Subcutaneous adipose tissue (tissue), 4 donors: ENCODE data around the gene JAM3. TPM values are rescaled to one million over a fixed set of nuclear protein-coding genes. Genes with fewer than 3 reads are reported as not detected.

Source experiments
- total RNA-seq, 4 donors: library from RNA; depleted of rRNA; stranded (reverse); fragments of >200 nt; gene quantifications; one replicate each; pipeline ENCODE4 v1.1.0, GENCODE V29; 2016
- TF ChIP-seq, protein P1 (sequence below): fragments of 450-650 bp; IDR thresholded peaks from one replicate; pipeline ENCODE4 v1.5.1; 2016; ENCODE audit warnings: low read depth, mild to moderate bottlenecking, control low read depth, antibody characterized with exemption, moderate library complexity

JAM3 gene
- total RNA-seq, 4 donors from 2014 or later: 14.2 to 18.3 (median 16.5) TPM

DNA sequence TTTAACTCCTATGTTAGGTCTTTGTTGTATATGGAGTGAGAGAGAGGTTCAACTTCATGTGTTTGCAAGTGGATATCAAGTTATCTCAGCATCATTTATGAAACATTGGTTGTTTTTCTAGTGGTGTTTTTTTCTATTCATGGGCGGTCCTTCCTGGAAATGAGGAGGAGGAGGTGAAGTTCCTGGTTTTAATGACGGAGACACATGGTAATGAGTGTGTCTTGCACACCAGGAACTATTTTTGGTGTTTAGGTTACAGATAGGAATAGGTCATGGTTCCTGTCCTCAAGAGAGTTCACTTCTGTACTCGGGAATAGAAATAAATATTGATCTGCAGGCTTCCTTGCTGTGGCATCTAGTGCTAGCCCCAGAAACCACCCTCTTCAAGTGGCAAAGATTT, 74.9 kb downstream of the JAM3 start:
- TF ChIP-seq, protein P1, sequence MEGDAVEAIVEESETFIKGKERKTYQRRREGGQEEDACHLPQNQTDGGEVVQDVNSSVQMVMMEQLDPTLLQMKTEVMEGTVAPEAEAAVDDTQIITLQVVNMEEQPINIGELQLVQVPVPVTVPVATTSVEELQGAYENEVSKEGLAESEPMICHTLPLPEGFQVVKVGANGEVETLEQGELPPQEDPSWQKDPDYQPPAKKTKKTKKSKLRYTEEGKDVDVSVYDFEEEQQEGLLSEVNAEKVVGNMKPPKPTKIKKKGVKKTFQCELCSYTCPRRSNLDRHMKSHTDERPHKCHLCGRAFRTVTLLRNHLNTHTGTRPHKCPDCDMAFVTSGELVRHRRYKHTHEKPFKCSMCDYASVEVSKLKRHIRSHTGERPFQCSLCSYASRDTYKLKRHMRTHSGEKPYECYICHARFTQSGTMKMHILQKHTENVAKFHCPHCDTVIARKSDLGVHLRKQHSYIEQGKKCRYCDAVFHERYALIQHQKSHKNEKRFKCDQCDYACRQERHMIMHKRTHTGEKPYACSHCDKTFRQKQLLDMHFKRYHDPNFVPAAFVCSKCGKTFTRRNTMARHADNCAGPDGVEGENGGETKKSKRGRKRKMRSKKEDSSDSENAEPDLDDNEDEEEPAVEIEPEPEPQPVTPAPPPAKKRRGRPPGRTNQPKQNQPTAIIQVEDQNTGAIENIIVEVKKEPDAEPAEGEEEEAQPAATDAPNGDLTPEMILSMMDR: no peak

DNA sequence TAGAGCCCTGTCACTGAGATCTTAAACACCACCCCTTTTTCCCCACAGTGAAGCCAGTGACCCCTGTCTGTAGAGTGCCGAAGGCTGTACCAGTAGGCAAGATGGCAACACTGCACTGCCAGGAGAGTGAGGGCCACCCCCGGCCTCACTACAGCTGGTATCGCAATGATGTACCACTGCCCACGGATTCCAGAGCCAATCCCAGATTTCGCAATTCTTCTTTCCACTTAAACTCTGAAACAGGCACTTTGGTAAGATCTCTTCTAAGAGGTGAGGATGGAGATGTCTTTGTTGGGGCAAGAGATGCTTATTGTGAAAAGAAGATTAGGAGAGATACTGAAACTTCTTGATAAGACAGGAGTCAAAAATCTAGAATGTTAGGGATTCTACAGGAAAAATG, 75.9 kb downstream of the JAM3 start:
- TF ChIP-seq, protein P1: no peak

DNA sequence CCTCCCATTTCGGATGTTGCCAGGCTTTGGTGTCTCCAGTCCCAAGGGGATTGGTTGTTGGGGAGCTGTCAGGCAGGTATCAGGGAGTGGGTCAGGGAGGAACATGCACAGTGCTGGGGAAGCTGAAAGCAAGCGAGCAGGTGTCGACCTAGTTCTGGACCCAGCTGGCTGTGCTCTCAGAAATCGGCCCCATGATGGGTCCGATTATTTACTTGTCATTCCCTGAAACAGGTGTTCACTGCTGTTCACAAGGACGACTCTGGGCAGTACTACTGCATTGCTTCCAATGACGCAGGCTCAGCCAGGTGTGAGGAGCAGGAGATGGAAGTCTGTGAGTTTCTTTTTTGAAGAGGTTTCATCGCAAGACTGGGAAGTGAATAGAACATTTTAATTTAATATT, 76.8 kb downstream of the JAM3 start:
- TF ChIP-seq, protein P1: no peak

DNA sequence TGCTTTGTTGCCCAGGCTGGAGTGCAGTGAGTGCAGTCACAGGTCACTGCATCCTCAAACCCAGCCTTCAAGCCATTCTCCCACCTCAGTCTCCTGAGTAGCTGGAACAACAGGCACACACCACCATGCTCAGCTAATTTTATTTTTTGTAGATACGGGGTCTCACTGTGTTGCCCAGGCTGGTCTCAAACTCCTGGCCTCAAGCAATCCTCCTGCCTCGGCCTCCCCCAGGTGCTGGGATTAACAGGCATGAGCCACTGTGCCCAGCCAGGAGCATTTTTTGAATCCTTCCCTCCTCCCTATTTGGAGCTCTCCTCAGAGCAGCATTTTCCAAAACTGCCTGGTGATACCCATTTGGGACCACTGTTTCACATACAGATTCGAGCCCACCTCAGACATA, 77.7 kb downstream of the JAM3 start:
- TF ChIP-seq, protein P1: no peak

DNA sequence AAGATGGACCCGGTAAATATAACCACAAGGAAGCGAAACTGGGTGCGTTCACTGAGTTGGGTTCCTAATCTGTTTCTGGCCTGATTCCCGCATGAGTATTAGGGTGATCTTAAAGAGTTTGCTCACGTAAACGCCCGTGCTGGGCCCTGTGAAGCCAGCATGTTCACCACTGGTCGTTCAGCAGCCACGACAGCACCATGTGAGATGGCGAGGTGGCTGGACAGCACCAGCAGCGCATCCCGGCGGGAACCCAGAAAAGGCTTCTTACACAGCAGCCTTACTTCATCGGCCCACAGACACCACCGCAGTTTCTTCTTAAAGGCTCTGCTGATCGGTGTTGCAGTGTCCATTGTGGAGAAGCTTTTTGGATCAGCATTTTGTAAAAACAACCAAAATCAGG, 80.5 kb downstream of the JAM3 start:
- TF ChIP-seq, protein P1: no peak

DNA sequence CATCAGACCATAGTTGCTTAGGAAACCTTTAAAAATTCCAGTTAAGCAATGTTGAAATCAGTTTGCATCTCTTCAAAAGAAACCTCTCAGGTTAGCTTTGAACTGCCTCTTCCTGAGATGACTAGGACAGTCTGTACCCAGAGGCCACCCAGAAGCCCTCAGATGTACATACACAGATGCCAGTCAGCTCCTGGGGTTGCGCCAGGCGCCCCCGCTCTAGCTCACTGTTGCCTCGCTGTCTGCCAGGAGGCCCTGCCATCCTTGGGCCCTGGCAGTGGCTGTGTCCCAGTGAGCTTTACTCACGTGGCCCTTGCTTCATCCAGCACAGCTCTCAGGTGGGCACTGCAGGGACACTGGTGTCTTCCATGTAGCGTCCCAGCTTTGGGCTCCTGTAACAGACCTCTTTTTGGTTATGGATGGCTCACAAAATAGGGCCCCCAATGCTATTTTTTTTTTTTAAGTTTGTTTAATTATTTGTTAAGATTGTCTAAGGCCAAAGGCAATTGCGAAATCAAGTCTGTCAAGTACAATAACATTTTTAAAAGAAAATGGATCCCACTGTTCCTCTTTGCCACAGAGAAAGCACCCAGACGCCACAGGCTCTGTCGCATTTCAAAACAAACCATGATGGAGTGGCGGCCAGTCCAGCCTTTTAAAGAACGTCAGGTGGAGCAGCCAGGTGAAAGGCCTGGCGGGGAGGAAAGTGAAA, 81.5 kb downstream of the JAM3 start:
- TF ChIP-seq, protein P1: no peak

DNA sequence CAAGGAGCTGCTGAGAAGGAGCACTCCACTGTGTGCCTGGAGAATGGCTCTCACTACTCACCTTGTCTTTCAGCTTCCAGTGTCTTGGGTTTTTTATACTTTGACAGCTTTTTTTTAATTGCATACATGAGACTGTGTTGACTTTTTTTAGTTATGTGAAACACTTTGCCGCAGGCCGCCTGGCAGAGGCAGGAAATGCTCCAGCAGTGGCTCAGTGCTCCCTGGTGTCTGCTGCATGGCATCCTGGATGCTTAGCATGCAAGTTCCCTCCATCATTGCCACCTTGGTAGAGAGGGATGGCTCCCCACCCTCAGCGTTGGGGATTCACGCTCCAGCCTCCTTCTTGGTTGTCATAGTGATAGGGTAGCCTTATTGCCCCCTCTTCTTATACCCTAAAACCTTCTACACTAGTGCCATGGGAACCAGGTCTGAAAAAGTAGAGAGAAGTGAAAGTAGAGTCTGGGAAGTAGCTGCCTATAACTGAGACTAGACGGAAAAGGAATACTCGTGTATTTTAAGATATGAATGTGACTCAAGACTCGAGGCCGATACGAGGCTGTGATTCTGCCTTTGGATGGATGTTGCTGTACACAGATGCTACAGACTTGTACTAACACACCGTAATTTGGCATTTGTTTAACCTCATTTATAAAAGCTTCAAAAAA, 82.3 kb downstream of the JAM3 start:
- TF ChIP-seq, protein P1: no peak
